H9 (cell line): Measurements from ENCODE around the gene DES. TPM values are rescaled to one million over a fixed set of nuclear protein-coding genes. Genes with fewer than 3 reads are reported as not detected.

Experiments used
- DNase-seq: peaks from one replicate; pipeline ENCODE4 v3.0.0-alpha.2; 2017
- H2AFZ ChIP-seq: one replicate; pipeline ENCODE4 v1.6.1; 2013; ENCODE audit warnings: mild to moderate bottlenecking, low read length, control low read depth, moderate library complexity
- H2AK5ac ChIP-seq: 2 replicates; pipeline ENCODE4 v1.6.1; 2013; ENCODE audit warnings: low read length, control low read depth, mixed read lengths; ENCODE audit not compliant: insufficient read length
- H2BK120ac ChIP-seq: one replicate; pipeline ENCODE4 v1.6.1; 2013; ENCODE audit warnings: low read depth, mild to moderate bottlenecking, low read length, control low read depth, inconsistent platforms; ENCODE audit not compliant: poor library complexity, severe bottlenecking
- H2BK12ac ChIP-seq: 2 replicates; pipeline ENCODE4 v1.6.1; 2013; ENCODE audit warnings: low read length, control low read depth, mixed read lengths, low read depth; ENCODE audit not compliant: insufficient read length
- H2BK15ac ChIP-seq: 2 replicates; pipeline ENCODE4 v1.6.1; 2013; ENCODE audit warnings: low read depth, low read length, control low read depth
- H2BK20ac ChIP-seq: one replicate; pipeline ENCODE4 v1.6.1; 2013; ENCODE audit warnings: low read depth, mild to moderate bottlenecking, low read length, control low read depth, inconsistent platforms; ENCODE audit not compliant: poor library complexity, severe bottlenecking
- H2BK5ac ChIP-seq: 2 replicates; pipeline ENCODE4 v1.6.1; 2013; ENCODE audit warnings: low read length, control low read depth, mixed read lengths; ENCODE audit not compliant: insufficient read length
- H3K14ac ChIP-seq: 2 replicates; pipeline ENCODE4 v1.6.1; 2013; ENCODE audit warnings: low read length, control low read depth; ENCODE audit not compliant: insufficient read depth
- H3K18ac ChIP-seq: 2 replicates; pipeline ENCODE4 v1.6.1; 2013; ENCODE audit warnings: low read depth, mild to moderate bottlenecking, mixed read lengths, low read length, control low read depth; ENCODE audit not compliant: insufficient read length
- H3K23ac ChIP-seq: 2 replicates; pipeline ENCODE4 v1.6.1; 2013; ENCODE audit warnings: low read length, control low read depth, mixed read lengths, low read depth; ENCODE audit not compliant: insufficient read length
- H3K23me2 ChIP-seq: 2 replicates; pipeline ENCODE4 v1.6.1; 2013; ENCODE audit warnings: low read depth, mild to moderate bottlenecking, mixed read lengths, low read length, control low read depth; ENCODE audit not compliant: insufficient read length, poor library complexity, severe bottlenecking
- H3K27ac ChIP-seq: 2 replicates; pipeline ENCODE4 v1.5.1; 2013; ENCODE audit warnings: low read length, control low read depth, mixed read lengths, low read depth; ENCODE audit not compliant: insufficient read length
- H3K27me3 ChIP-seq: 2 replicates; pipeline ENCODE4 v1.6.1; 2013; ENCODE audit warnings: low read length, control low read depth, inconsistent platforms; ENCODE audit not compliant: insufficient read depth
- H3K4ac ChIP-seq: 2 replicates; pipeline ENCODE4 v1.6.1; 2013; ENCODE audit warnings: low read depth, mild to moderate bottlenecking, control low read depth, inconsistent platforms, low read length, moderate library complexity
- H3K4me1 ChIP-seq: 2 replicates; pipeline ENCODE4 v1.6.1; 2013; ENCODE audit warnings: low read length, control low read depth, inconsistent platforms; ENCODE audit not compliant: insufficient read depth
- H3K4me2 ChIP-seq: 2 replicates; pipeline ENCODE4 v1.6.1; 2013; ENCODE audit warnings: low read length, control low read depth, mixed read lengths; ENCODE audit not compliant: insufficient read length, insufficient read depth
- H3K56ac ChIP-seq: 2 replicates; pipeline ENCODE4 v1.6.1; 2013; ENCODE audit warnings: low read depth, mild to moderate bottlenecking, mixed read lengths, low read length, control low read depth; ENCODE audit not compliant: insufficient read length
- H3K79me1 ChIP-seq: 2 replicates; pipeline ENCODE4 v1.6.1; 2013; ENCODE audit warnings: low read depth, mild to moderate bottlenecking, moderate library complexity, low read length, control low read depth, inconsistent platforms; ENCODE audit not compliant: insufficient read depth, poor library complexity, severe bottlenecking
- H3K79me2 ChIP-seq: 2 replicates; pipeline ENCODE4 v1.6.1; 2013; ENCODE audit warnings: low read length, control low read depth, inconsistent platforms; ENCODE audit not compliant: insufficient read depth
- H3K9ac ChIP-seq: 2 replicates; pipeline ENCODE4 v1.6.1; 2013; ENCODE audit warnings: low read length, control low read depth, mixed read lengths; ENCODE audit not compliant: insufficient read length; ENCODE audit errors: extremely low read depth
- H3K9me3 ChIP-seq: one replicate; pipeline ENCODE4 v1.6.1; 2013; ENCODE audit warnings: low read depth, low read length, inconsistent platforms; ENCODE audit not compliant: control insufficient read depth
- H3T11ph ChIP-seq: one replicate; pipeline ENCODE4 v1.6.1; 2013; ENCODE audit warnings: mild to moderate bottlenecking, low read length, control low read depth, inconsistent platforms
- H4K20me1 ChIP-seq: one replicate; pipeline ENCODE4 v1.6.1; 2013; ENCODE audit not compliant: control insufficient read depth, insufficient read length, insufficient read depth
- H4K5ac ChIP-seq: 2 replicates; pipeline ENCODE4 v1.6.1; 2013; ENCODE audit warnings: low read depth, mild to moderate bottlenecking, mixed read lengths, low read length, control low read depth; ENCODE audit not compliant: insufficient read length
- H4K8ac ChIP-seq: replicated peaks from 2 replicates; pipeline ENCODE4 v1.6.1; 2013; ENCODE audit warnings: low read length, control low read depth, mixed read lengths, low read depth; ENCODE audit not compliant: insufficient read length
- H4K91ac ChIP-seq: 2 replicates; pipeline ENCODE4 v1.6.1; 2013; ENCODE audit warnings: low read depth, mild to moderate bottlenecking, moderate library complexity, mixed read lengths, low read length, control low read depth; ENCODE audit not compliant: insufficient read length
- H3K27ac Mint-ChIP-seq, 3 experiments: 2 replicates in 2 of 3; 3 replicates in 1 of 3; pipeline ENCODE4 v1.8.0; 2020 to 2021; ENCODE audit warnings: mixed read lengths in 3 of 3, mild to moderate bottlenecking in 1 of 3, moderate library complexity in 1 of 3
- H3K27me3 Mint-ChIP-seq: 2 replicates; pipeline ENCODE4 v1.8.0; 2021; ENCODE audit warnings: low read depth, mild to moderate bottlenecking, moderate library complexity, mixed read lengths
- H3K36me3 Mint-ChIP-seq, 3 experiments: 2 replicates in 2 of 3; 3 replicates in 1 of 3; pipeline ENCODE4 v1.8.0; 2020 to 2021; ENCODE audit warnings: low read depth in 3 of 3, mixed read lengths in 3 of 3; ENCODE audit not compliant: insufficient read depth in 1 of 3
- H3K4me1 Mint-ChIP-seq, 2 experiments: 2 replicates each; pipeline ENCODE4 v1.8.0; 2020; ENCODE audit warnings: mixed read lengths in 2 of 2
- H3K4me3 Mint-ChIP-seq, 2 experiments: 2 replicates in 1 of 2; 3 replicates in 1 of 2; pipeline ENCODE4 v1.8.0; 2020 to 2021; ENCODE audit warnings: mild to moderate bottlenecking in 2 of 2, mixed read lengths in 2 of 2, moderate library complexity in 1 of 2
- H3K9me3 Mint-ChIP-seq, 2 experiments: 2 replicates in 1 of 2; 3 replicates in 1 of 2; pipeline ENCODE4 v1.8.0; 2020; ENCODE audit warnings: mild to moderate bottlenecking in 2 of 2, mixed read lengths in 2 of 2, moderate library complexity in 1 of 2
- WGBS: extraction: QIAGEN DNeasy Blood & Tissue Kit; methylation state at CpG from one replicate; pipeline ENCODE4 v1.1.7; 2013; ENCODE audit warnings: missing lambda C conversion rate, low lambda C conversion rate, mixed read lengths; ENCODE audit not compliant: insufficient read length; ENCODE audit errors: extremely low coverage; 5-methylcytosine and 5-hydroxymethylcytosine counted together
- total RNA-seq: library from RNA; stranded (reverse); gene quantifications from 2 replicates; pipeline ENCODE4 v1.2.1, GENCODE V29; 2021
- TF ChIP-seq, protein P1 (sequence below): fragments of 200-600 bp; sonication (generic); conservative IDR thresholded peaks from 3 replicates; pipeline ENCODE4 v1.8.0; 2021; ENCODE audit warnings: antibody characterized with exemption, mild to moderate bottlenecking

The DES gene
- total RNA-seq, 1 experiment from 2014 or later = 4.6 TPM

DNA sequence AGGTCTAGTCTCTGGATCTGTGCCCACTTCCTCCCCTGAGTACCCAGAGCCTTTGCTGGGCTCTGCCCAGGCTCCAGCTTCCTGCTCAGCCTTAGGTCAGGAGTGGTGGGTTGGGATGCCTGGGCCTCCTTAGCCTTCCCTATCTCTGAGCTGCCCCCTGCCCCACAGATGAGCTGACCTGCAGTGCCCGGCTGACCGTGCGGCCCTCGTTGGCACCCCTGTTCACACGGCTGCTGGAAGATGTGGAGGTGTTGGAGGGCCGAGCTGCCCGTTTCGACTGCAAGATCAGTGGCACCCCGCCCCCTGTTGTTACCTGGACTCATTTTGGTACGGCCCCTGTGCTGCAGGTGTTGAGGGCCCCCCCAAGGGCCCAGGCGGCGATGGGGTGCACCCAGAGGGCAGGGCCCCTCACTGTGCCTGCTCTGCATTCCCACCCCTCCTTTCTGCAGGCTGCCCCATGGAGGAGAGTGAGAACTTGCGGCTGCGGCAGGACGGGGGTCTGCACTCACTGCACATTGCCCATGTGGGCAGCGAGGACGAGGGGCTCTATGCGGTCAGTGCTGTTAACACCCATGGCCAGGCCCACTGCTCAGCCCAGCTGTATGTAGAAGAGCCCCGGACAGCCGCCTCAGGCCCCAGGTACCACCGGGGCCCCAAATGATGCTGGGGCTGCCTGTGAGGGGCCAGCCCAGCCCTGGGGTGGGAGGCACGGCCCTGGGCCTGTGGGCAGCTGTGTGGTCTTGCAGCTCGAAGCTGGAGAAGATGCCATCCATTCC, 50.4 kb downstream of the DES start:
- no peak overlapping the region for H2BK15ac ChIP-seq
- no peaks in the 10 kb centered on the region for H3K79me2 ChIP-seq
- H3K9me3 ChIP-seq = no peaks in the 10 kb centered on the region
- no peak overlapping the region for H3K27ac ChIP-seq
- H2BK5ac ChIP-seq = no peak overlapping the region
- TF ChIP-seq, protein P1, sequence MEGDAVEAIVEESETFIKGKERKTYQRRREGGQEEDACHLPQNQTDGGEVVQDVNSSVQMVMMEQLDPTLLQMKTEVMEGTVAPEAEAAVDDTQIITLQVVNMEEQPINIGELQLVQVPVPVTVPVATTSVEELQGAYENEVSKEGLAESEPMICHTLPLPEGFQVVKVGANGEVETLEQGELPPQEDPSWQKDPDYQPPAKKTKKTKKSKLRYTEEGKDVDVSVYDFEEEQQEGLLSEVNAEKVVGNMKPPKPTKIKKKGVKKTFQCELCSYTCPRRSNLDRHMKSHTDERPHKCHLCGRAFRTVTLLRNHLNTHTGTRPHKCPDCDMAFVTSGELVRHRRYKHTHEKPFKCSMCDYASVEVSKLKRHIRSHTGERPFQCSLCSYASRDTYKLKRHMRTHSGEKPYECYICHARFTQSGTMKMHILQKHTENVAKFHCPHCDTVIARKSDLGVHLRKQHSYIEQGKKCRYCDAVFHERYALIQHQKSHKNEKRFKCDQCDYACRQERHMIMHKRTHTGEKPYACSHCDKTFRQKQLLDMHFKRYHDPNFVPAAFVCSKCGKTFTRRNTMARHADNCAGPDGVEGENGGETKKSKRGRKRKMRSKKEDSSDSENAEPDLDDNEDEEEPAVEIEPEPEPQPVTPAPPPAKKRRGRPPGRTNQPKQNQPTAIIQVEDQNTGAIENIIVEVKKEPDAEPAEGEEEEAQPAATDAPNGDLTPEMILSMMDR = no peak
- H2BK12ac ChIP-seq = no peak overlapping the region
- no peaks in the 10 kb centered on the region for H3K4me1 ChIP-seq
- no peaks in the 10 kb centered on the region for H4K20me1 ChIP-seq
- no peak overlapping the region for H3T11ph ChIP-seq
- no peaks in the 10 kb centered on the region for H3K79me1 ChIP-seq
- Mint-ChIP-seq H3K36me3 (peaks cover 0 to 8% (median 0%) of the 10 kb centered on the region in 3 experiments; a peak in 4 of 7 replicates), H3K4me1 (no peaks in the 10 kb centered on the region), H3K9me3 (no peaks in the 10 kb centered on the region; a peak in 1 of 5 replicates), H3K4me3 (no peak overlapping the region), H3K27me3 (peaks cover 5% of the 10 kb centered on the region; the same call in 1 of the 2 replicates), H3K27ac (peak overlapping the region in 1 of 3 experiments; percentile 62; a peak in 1 of 7 replicates)
- no peak overlapping the region for H3K56ac ChIP-seq
- H3K9ac ChIP-seq = no peak overlapping the region
- H3K27me3 ChIP-seq = no peaks in the 10 kb centered on the region
- no peak for DNase-seq
- H2AK5ac ChIP-seq = no peak overlapping the region
- no peak overlapping the region for H3K18ac ChIP-seq
- H3K4ac ChIP-seq = no peak overlapping the region
- no peak overlapping the region for H4K8ac ChIP-seq
- H3K4me2 ChIP-seq = no peak overlapping the region
- H2AFZ ChIP-seq = no peak overlapping the region
- no peaks in the 10 kb centered on the region for H3K23me2 ChIP-seq
- no peak overlapping the region for H4K91ac ChIP-seq
- H2BK120ac ChIP-seq = no peak overlapping the region
- no peak overlapping the region for H3K14ac ChIP-seq
- H4K5ac ChIP-seq = no peak overlapping the region
- no CpG with 5 or more reads among the region's 23 CpGs for WGBS
- no peak overlapping the region for H3K23ac ChIP-seq
- no peak overlapping the region for H2BK20ac ChIP-seq
